Heart left ventricle (tissue), 16 donors: ENCODE data around the gene MAPK14. TPM values are rescaled to one million over a fixed set of nuclear protein-coding genes. Genes with fewer than 3 reads are reported as not detected.

Experiments
- ATAC-seq, 4 donors: fragments of 200-7000 bp; cut with Tn5 transposase; one replicate each; pipeline ENCODE4 v1.9.1; 2020 to 2022; ENCODE audit warnings: moderate library complexity in 4 of 4, mild to moderate bottlenecking in 3 of 4, moderate number of reproducible peaks in 1 of 4
- DNase-seq, 5 donors: peaks; one replicate each; pipeline ENCODE4 v3.0.0-alpha.2; 2020
- H3K27ac ChIP-seq, 12 donors: fragments of 200-600 bp; sonication (generic) in 4 of 12; one replicate each; pipeline versions ENCODE4 v1.5.0 to v1.8.0; 2016 to 2022; ENCODE audit warnings: mild to moderate bottlenecking in 2 of 12
- H3K27me3 ChIP-seq, 9 donors: fragments of 200-600 bp; sonication (generic) in 2 of 9; one replicate each; pipeline versions ENCODE4 v1.5.1 to v1.8.0; 2016 to 2022; ENCODE audit warnings: mild to moderate bottlenecking in 3 of 9
- H3K36me3 ChIP-seq, 9 donors: fragments of 200-600 bp; sonication (generic) in 2 of 9; one replicate each; pipeline versions ENCODE4 v1.5.0 to v1.8.0; 2018 to 2022; ENCODE audit warnings: mild to moderate bottlenecking in 2 of 9
- H3K4me1 ChIP-seq, 12 donors: fragments of 200-600 bp; sonication (generic) in 4 of 12; one replicate each; pipeline versions ENCODE4 v1.5.0 to v1.8.0; 2016 to 2022; ENCODE audit warnings: mild to moderate bottlenecking in 3 of 12
- H3K4me3 ChIP-seq, 12 donors: fragments of 200-600 bp; sonication (generic) in 4 of 12; one replicate each; pipeline versions ENCODE4 v1.5.0 to v1.8.0; 2017 to 2022; ENCODE audit warnings: mild to moderate bottlenecking in 9 of 12, moderate library complexity in 4 of 12
- H3K9me3 ChIP-seq, 12 donors: fragments of 200-600 bp; sonication (generic) in 4 of 12; one replicate each; pipeline versions ENCODE4 v1.5.0 to v1.8.0; 2016 to 2022; ENCODE audit warnings: mild to moderate bottlenecking in 1 of 12
- CTCF ChIP-seq, 12 donors: fragments of 200-600 bp; sonication (generic) in 4 of 12; IDR thresholded peaks; one replicate each; pipeline versions ENCODE4 v1.5.0 to v1.8.0; 2018 to 2022; ENCODE audit warnings: antibody characterized with exemption in 12 of 12, mild to moderate bottlenecking in 5 of 12
- POLR2A ChIP-seq, 2 donors: fragments of 450-650 bp; IDR thresholded peaks; one replicate each; pipeline ENCODE4 v1.6.1; 2017; ENCODE audit warnings: antibody characterized with exemption in 2 of 2, mild to moderate bottlenecking in 2 of 2, moderate library complexity in 2 of 2
- WGBS, 4 donors: extraction: QIAGEN DNeasy Blood & Tissue Kit in 2 of 4; methylation state at CpG; one replicate each; pipeline versions ENCODE4 v1.1.5 to v1.1.7; 2013 to 2018; 5-methylcytosine and 5-hydroxymethylcytosine counted together
- intact Hi-C, 10 donors: fragments of 100-400 bp; cut with DNase I; formaldehyde crosslinking; loops; one replicate each; pipeline versions ENCODE4 v1.11.1 to v1.14.2; 2022
- polyA plus RNA-seq, 2 donors: library from polyadenylated mRNA; stranded (reverse); fragments of 200-250 nt; gene quantifications; one replicate each; pipeline ENCODE4 v1.2.3, GENCODE V29; 2013
- total RNA-seq, 9 donors: library from RNA; depleted of rRNA in 2 of 9; stranded (reverse); fragments of >200 nt in 2 of 9; fragmentation: NEBNext Ultra II Directional in 3 of 9; extraction: Animal tissue kit (Norgen Biotek cat#: 25700) in 3 of 9; gene quantifications; one replicate each; pipeline versions ENCODE4 v1.1.0 to v1.2.4, GENCODE V29; 2016 to 2023
- donor health status: ischemic (EF 13 %, LVEDD 7.1; RV severe dilation, severe dysfunction).
- donor health status: healthy with polysubstance abuse.
- donor health status: DM: no; HTN: yes; CAD: no.
- donor health status: DM: no; HTN: no; CAD: no.
- donor health status: ischemic (EF 25% LVEDD 6.9; RV normal size, moderate dysfunction).
- donor health status: ischemic (EF 25% LVEDD 5.7; RV mildly dilated, moderate dysfunction).
- donor health status: healthy.
- donor health status: DM: yes; HTN: yes; CAD: no.
- donor health status: ischemic (EF 35%, LVEDD 5.7; RV mildly dilated, moderate dysfunction).
- donor health status: nonischemic (EF 11% LVEDD 7.7; RV severe dilation, severe dysfunction).
- donor health status: DM: yes; HTN: yes; CAD: no.
- donor health status: PGD.
- donor health status: ischemic (EF 29% LVEDD 5.4; RV normal size, mild dysfunction).
- donor health status: nonischemic (EF 23%, LVEDD 6.1; RV moderate dilation, normal function).

Gene MAPK14
- total and polyA plus RNA-seq, 11 donors, result 7.0 to 46.5 (median 32.3) TPM

DNA sequence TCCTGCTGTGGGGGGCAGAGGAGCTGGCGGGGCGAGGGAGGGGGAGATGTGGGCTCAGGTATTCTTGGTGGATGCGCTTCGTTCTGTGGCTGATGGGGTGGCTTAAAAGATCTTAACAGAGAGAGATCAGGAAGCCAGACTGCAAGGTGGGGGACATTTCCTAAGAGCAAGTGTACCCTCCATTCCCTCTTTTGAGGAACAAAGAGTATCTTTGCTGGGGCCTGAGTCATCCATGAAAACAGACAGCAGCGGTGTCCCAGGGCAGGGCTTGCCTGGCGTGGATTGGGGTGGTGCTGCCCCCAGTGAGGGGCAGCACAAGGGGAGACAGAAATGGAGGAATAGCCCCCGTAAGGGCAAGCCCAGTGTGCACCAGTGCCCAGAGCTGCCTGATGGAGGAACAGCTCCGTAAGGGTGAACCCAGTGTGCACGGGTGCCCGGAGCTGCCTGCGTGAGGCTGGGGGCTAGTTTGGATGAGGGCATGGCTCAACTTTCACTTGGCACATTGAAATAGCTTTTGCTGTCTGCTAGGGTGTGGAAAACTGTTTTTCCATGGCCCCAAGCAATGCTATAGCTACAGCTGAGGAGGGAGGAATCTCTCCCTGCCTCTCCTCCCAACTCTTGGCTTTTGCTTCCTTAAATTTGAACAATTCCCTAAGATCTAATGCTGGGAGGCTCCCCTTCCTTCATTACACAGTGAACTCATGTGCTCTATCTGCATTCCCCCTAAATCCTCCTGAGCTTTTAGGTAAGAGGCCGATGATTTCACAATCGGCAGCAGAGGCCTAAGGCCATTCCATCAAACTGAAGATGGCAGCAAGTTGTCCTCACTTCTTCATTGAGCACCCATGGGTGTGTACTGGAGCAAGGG lies 115.6 kb downstream of the MAPK14 start:
- no peak overlapping the region for H3K4me3 ChIP-seq
- TF ChIP-seq CTCF (IDR thresholded peaks at IDR 0.05) (no peak), POLR2A (IDR thresholded peaks at IDR 0.05) (no peak)
- intact Hi-C loops, result no loop called here
- DNase-seq, result no peak
- peaks cover 0 to 16% (median 0%) of the 10 kb centered on the region in 9 donors for H3K36me3 ChIP-seq
- no peaks in the 10 kb centered on the region for H3K9me3 ChIP-seq
- peaks cover 0 to 35% (median 0%) of the 10 kb centered on the region in 12 donors for H3K4me1 ChIP-seq
- WGBS, 4 donors, result 91 to 95% (median 93%) methylated on average over 13 of the region's 13 CpGs
- no peak overlapping the region for H3K27ac ChIP-seq
- no peaks in the 10 kb centered on the region for H3K27me3 ChIP-seq
- no peak for ATAC-seq

- 32 to 86% (median 77%) methylated on average over 2 to 4 of the region's 4 CpGs for WGBS, 4 donors
Measured at GRCh38 chr6:36145495-36145894, 117.9 kb downstream of the MAPK14 start.

GRCh38 chr6:36147294-36147693 lies 119.7 kb downstream of the MAPK14 start:
- Histone ChIP-seq H3K36me3 (no peaks in the 10 kb centered on the region), H3K27me3 (no peaks in the 10 kb centered on the region), H3K27ac (no peak overlapping the region), H3K9me3 (no peaks in the 10 kb centered on the region), H3K4me1 (peaks cover 0 to 37% (median 0%) of the 10 kb centered on the region in 12 donors), H3K4me3 (no peak overlapping the region)
- TF ChIP-seq CTCF (IDR thresholded peaks at IDR 0.05) (no peak), POLR2A (IDR thresholded peaks at IDR 0.05) (no peak)
- DNase-seq (peak in 1 of 5 donors; percentile 50), ATAC-seq (no peak)
- 88 to 92% (median 90%) methylated on average over 3 of the region's 3 CpGs for WGBS, 4 donors
- intact Hi-C loops, result no loop called here

More at GRCh38 chr6:36145495-36145894, 117.9 kb downstream of the MAPK14 start:
- Histone ChIP-seq H3K4me1 (peaks cover 0 to 36% (median 0%) of the 10 kb centered on the region in 12 donors), H3K36me3 (no peaks in the 10 kb centered on the region), H3K4me3 (no peak overlapping the region), H3K27ac (no peak overlapping the region), H3K27me3 (no peaks in the 10 kb centered on the region), H3K9me3 (no peaks in the 10 kb centered on the region)
- intact Hi-C loops, result no loop called here
- DNase-seq (no peak), ATAC-seq (no peak)
- TF ChIP-seq CTCF (IDR thresholded peaks at IDR 0.05), result no peak
- no peak for TF ChIP-seq POLR2A (IDR thresholded peaks at IDR 0.05)

GRCh38 chr6:36149476-36149875 lies 121.9 kb downstream of the MAPK14 start:
- TF ChIP-seq POLR2A (IDR thresholded peaks at IDR 0.05), result no peak
- TF ChIP-seq CTCF (IDR thresholded peaks at IDR 0.05), result no peak
- DNase-seq (no peak), ATAC-seq (no peak)
- intact Hi-C loops, result no loop called here
- H3K4me1 ChIP-seq, result peaks cover 0 to 30% (median 0%) of the 10 kb centered on the region in 12 donors
- H3K9me3 ChIP-seq, result no peaks in the 10 kb centered on the region
- no peak overlapping the region for H3K4me3 ChIP-seq
- no peaks in the 10 kb centered on the region for H3K36me3 ChIP-seq
- H3K27ac ChIP-seq, result no peak overlapping the region
- no peaks in the 10 kb centered on the region for H3K27me3 ChIP-seq
